Activated CD8-positive, alpha-beta T cell treated with anti-CD3 and anti-CD28 coated beads for 36 hours (primary cell): ENCODE measurements around the gene PPP1R1C. TPM values are rescaled to one million over a fixed set of nuclear protein-coding genes. Genes with fewer than 3 reads are reported as not detected.

Experiments used
- ATAC-seq: fragments of 200-7000 bp; cut with Tn5 transposase; one replicate; pipeline ENCODE4 v1.10.0; 2021; ENCODE audit warnings: mild to moderate bottlenecking, moderate library complexity
- CTCF ChIA-PET: fragments of 350-600 bp; sonication (Branson Sonifier 250); formaldehyde crosslinking; loops from one replicate; lab custom pipeline; 2021; ENCODE audit warnings: antibody characterized with exemption; lab: Charles Lee
- POLR2A ChIA-PET: fragments of 350-600 bp; sonication (Branson Sonifier 250); formaldehyde crosslinking; loops from one replicate; lab custom pipeline; 2021; ENCODE audit warnings: antibody characterized with exemption; lab: Charles Lee
- DNase-seq: peaks from one replicate; pipeline ENCODE4 v3.0.0-alpha.2; 2020
- H3K27ac Mint-ChIP-seq: one replicate; pipeline ENCODE4 v1.8.0; 2021; ENCODE audit warnings: mild to moderate bottlenecking, mixed read lengths
- H3K27me3 Mint-ChIP-seq: one replicate; pipeline ENCODE4 v1.8.0; 2021; ENCODE audit warnings: mixed read lengths
- H3K36me3 Mint-ChIP-seq: one replicate; pipeline ENCODE4 v1.8.0; 2021; ENCODE audit warnings: low read depth, mixed read lengths
- H3K4me1 Mint-ChIP-seq: one replicate; pipeline ENCODE4 v1.8.0; 2021; ENCODE audit warnings: low read depth, mixed read lengths
- H3K4me3 Mint-ChIP-seq: one replicate; pipeline ENCODE4 v1.8.0; 2021; ENCODE audit warnings: mild to moderate bottlenecking, moderate library complexity, mixed read lengths
- H3K9me3 Mint-ChIP-seq: one replicate; pipeline ENCODE4 v1.8.0; 2021; ENCODE audit warnings: mixed read lengths
- intact Hi-C: fragments of 100-400 bp; cut with micrococcal nuclease; formaldehyde crosslinking; loops from one replicate; pipeline ENCODE4 v1.10.0; 2022
- total RNA-seq, 2 experiments: library from RNA; stranded (reverse); gene quantifications; one replicate each; pipeline ENCODE4 v1.2.3, GENCODE V29; 2021
- TF ChIP-seq, protein P1 (sequence below): fragments of 200-600 bp; IDR thresholded peaks from one replicate; pipeline ENCODE4 v1.8.0; 2022; ENCODE audit warnings: antibody characterized with exemption, mild to moderate bottlenecking

PPP1R1C gene
- total RNA-seq, 2 experiments from 2014 or later: not detected

DNA sequence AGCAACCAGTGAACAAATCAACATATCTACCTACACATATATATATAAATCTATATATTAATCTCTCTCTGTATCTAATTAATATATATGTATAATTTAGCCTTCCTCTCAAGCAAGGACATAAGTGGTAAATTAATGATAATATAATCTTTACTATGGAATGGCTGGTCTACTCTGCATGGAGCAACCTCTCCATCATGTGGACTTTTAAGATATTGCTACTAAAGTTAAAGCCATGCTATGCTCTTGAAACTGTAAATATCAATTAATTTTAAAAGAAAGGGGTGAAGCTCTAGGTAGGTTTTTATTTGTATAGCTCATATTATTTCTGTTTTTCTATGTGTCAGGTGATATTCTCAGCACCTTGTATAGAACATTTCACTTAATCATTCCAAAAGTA, 147.0 kb downstream of the PPP1R1C start:
- intact Hi-C loops: no loop called here
- Mint-ChIP-seq H3K27me3 (no peaks in the 10 kb centered on the region), H3K36me3 (no peaks in the 10 kb centered on the region), H3K27ac (no peak overlapping the region), H3K4me1 (no peaks in the 10 kb centered on the region), H3K4me3 (no peak overlapping the region), H3K9me3 (no peaks in the 10 kb centered on the region)
- DNase-seq (no peak), ATAC-seq (no peak)
- ChIA-PET POLR2A (interaction anchor here (0.6 kb wide), 1 partner anchor 149 kb away, joined by 3 read pairs; no protein-coding TSS in a partner anchor), CTCF (interaction anchor here (1.0 kb wide), 1 partner anchor 8 kb away, joined by 3 read pairs; no protein-coding TSS in a partner anchor)
- TF ChIP-seq, protein P1, sequence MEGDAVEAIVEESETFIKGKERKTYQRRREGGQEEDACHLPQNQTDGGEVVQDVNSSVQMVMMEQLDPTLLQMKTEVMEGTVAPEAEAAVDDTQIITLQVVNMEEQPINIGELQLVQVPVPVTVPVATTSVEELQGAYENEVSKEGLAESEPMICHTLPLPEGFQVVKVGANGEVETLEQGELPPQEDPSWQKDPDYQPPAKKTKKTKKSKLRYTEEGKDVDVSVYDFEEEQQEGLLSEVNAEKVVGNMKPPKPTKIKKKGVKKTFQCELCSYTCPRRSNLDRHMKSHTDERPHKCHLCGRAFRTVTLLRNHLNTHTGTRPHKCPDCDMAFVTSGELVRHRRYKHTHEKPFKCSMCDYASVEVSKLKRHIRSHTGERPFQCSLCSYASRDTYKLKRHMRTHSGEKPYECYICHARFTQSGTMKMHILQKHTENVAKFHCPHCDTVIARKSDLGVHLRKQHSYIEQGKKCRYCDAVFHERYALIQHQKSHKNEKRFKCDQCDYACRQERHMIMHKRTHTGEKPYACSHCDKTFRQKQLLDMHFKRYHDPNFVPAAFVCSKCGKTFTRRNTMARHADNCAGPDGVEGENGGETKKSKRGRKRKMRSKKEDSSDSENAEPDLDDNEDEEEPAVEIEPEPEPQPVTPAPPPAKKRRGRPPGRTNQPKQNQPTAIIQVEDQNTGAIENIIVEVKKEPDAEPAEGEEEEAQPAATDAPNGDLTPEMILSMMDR: no peak

DNA sequence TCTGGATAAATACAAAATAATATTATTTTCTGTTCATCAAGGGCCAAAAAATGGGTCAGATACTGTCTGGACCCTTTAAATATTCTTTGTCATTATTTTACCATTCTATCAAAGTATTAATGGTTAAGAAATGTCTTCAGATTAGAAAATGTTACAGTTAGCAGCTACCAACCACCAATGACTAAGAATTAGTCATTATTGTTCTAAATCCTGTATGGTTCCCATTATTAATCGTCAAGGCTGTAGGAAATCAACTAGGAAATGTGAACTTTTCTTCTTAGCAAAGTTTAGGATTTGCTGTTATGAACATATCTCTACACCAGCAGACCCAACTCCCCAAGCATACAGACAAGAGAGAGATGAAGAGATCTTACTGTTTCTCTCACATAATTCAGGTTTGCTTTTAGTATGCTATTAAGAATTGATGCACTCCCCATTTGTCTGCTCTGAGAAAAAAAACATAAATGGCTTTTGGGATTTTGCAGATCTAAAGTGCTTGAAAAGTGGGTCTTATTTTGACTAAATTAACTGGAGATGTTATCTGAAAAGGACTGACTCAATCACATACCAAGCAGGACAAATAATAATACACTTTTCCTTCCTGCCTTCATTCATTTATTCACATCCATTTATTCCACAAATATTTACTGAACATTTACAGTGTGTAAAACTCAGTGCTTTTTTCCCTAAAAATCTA, 147.7 kb downstream of the PPP1R1C start:
- ATAC-seq (no peak), DNase-seq (no peak)
- TF ChIP-seq, protein P1: no peak
- intact Hi-C loops: no loop called here
- no peak overlapping the region for H3K27ac Mint-ChIP-seq
- no peaks in the 10 kb centered on the region for H3K9me3 Mint-ChIP-seq
- ChIA-PET CTCF (interaction anchor here (1.0 kb wide), 1 partner anchor 9 kb away, joined by 3 read pairs; no protein-coding TSS in a partner anchor), POLR2A (no interaction called here)
- no peaks in the 10 kb centered on the region for H3K4me1 Mint-ChIP-seq
- no peaks in the 10 kb centered on the region for H3K36me3 Mint-ChIP-seq
- peaks cover 2% of the 10 kb centered on the region for H3K27me3 Mint-ChIP-seq
- no peak overlapping the region for H3K4me3 Mint-ChIP-seq

DNA sequence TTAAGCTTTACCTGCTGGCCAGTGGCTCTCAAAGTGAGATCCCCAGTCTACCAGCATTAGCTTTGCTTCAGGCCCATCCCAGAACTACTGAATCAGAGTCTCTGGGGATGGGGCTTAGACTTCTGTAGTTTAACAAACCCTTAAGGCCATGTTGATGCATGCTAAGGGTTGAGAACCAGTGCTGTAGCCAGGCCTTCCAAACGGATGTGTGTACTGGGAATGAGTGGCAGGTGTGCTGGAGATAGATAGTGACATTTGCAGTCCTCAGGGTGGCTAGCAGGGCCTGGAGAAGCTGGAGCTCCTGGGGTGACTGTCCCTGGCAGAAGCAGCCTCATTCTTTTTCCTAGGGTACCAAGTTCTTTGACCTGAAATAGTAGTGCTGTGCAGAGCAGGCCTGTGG, 148.5 kb downstream of the PPP1R1C start:
- intact Hi-C loops: no loop called here
- ATAC-seq (no peak), DNase-seq (no peak)
- TF ChIP-seq, protein P1: no peak
- CTCF ChIA-PET: no interaction called here
- POLR2A ChIA-PET: no interaction called here
- Mint-ChIP-seq H3K27ac (no peak overlapping the region), H3K4me3 (no peak overlapping the region), H3K4me1 (no peaks in the 10 kb centered on the region), H3K36me3 (no peaks in the 10 kb centered on the region), H3K9me3 (no peaks in the 10 kb centered on the region), H3K27me3 (peaks cover 2% of the 10 kb centered on the region)

DNA sequence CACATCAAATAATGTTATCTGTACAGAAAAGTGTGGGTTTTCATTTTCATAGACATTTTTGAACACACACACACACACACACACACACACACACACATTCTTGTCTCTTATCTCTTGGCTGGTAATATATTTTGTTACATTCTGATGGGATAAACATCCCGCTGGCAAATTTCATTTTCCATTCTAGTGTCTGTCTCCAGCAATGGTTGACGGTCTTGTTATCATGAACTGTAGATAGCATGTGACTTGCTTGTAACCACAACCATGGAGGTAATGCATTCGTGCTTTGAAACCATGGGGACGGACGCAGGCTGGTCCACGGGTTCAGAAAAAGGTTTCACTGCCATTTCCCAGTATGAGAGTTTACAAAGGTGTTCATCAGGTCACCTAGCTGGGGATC, 156.4 kb downstream of the PPP1R1C start:
- Mint-ChIP-seq H3K36me3 (no peaks in the 10 kb centered on the region), H3K9me3 (no peaks in the 10 kb centered on the region), H3K27ac (no peak overlapping the region), H3K27me3 (peaks cover 2% of the 10 kb centered on the region), H3K4me3 (no peak overlapping the region), H3K4me1 (no peaks in the 10 kb centered on the region)
- ChIA-PET POLR2A (interaction anchor here (0.8 kb wide), 1 partner anchor 370 kb away, joined by 3 read pairs; no protein-coding TSS in a partner anchor), CTCF (no interaction called here)
- TF ChIP-seq, protein P1: no peak
- intact Hi-C loops: no loop called here
- no peak for DNase-seq
- no peak for ATAC-seq

DNA sequence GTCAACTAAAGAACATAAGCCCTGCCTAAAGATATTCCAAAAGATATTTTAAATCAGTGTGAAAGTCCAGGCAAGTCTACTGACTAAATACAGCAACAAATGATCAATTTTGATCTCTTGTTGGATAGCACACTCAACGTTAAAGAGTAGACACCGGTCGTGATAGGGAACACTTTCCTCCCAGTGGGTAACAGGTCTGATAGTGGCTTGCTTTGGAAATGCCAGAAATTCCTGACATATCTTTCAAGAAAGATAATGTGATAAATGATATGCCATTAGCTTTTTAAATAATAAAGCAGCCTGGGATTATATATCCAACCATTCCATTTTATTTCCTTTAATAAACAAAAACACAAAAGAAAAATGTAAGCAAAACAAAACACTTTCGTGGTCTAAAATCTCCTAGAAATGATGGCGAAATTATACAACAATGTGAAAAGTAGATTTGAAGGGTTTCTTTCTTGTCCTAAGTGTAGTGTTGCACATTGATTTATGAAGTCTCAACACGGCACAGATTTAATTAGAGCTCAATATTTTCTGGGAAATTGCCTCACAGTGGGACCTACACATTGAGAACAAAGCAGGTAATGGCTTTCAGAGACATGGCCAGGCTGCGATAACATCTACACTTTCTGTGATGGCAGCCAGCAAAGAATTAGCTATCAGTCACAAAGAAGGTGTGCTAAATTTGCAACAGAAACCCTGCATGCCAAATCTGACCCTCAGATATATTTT, 158.6 kb downstream of the PPP1R1C start:
- TF ChIP-seq, protein P1: no peak
- POLR2A ChIA-PET: no interaction called here
- DNase-seq: no peak
- CTCF ChIA-PET: no interaction called here
- Mint-ChIP-seq H3K27me3 (no peaks in the 10 kb centered on the region), H3K4me3 (no peak overlapping the region), H3K9me3 (no peaks in the 10 kb centered on the region), H3K4me1 (no peaks in the 10 kb centered on the region), H3K27ac (no peak overlapping the region), H3K36me3 (no peaks in the 10 kb centered on the region)
- intact Hi-C loops: no loop called here
- no peak for ATAC-seq
